Spleen (tissue), 11 donors: ENCODE measurements around the gene ZNF324B. TPM values are rescaled to one million over a fixed set of nuclear protein-coding genes. Genes with fewer than 3 reads are reported as not detected.

Source experiments
- DNase-seq: peaks from one replicate; pipeline ENCODE4 v3.0.0-alpha.2; 2020
- H3K27ac ChIP-seq, 8 donors: fragments of 200-600 bp; sonication (generic) in 7 of 8; 1 replicate in 4 of 8; 2 replicates in 4 of 8; pipeline versions ENCODE4 v1.5.0 to v1.8.0; 2016 to 2021; ENCODE audit warnings: inconsistent platforms in 4 of 8, mild to moderate bottlenecking in 4 of 8, moderate library complexity in 1 of 8
- H3K27me3 ChIP-seq, 7 donors: fragments of 200-600 bp; sonication (generic) in 6 of 7; replicated peaks in 1 of 7; 1 replicate in 4 of 7; 2 replicates in 3 of 7; pipeline versions ENCODE4 v1.5.0 to v1.8.0; 2016 to 2021; ENCODE audit warnings: inconsistent platforms in 3 of 7, mild to moderate bottlenecking in 1 of 7
- H3K36me3 ChIP-seq, 6 donors: fragments of 200-600 bp; sonication (generic) in 5 of 6; 1 replicate in 4 of 6; 2 replicates in 2 of 6; pipeline versions ENCODE4 v1.5.0 to v1.8.0; 2016 to 2021; ENCODE audit warnings: inconsistent platforms in 2 of 6
- H3K4me1 ChIP-seq, 6 donors: fragments of 200-600 bp; sonication (generic) in 5 of 6; 1 replicate in 3 of 6; 2 replicates in 3 of 6; pipeline versions ENCODE4 v1.5.0 to v1.8.0; 2016 to 2021; ENCODE audit warnings: inconsistent platforms in 3 of 6
- H3K4me3 ChIP-seq, 8 donors: fragments of 200-600 bp; sonication (generic) in 7 of 8; 1 replicate in 4 of 8; 2 replicates in 4 of 8; pipeline versions ENCODE4 v1.5.0 to v1.8.0; 2016 to 2021; ENCODE audit warnings: inconsistent platforms in 4 of 8, mild to moderate bottlenecking in 4 of 8, moderate library complexity in 2 of 8
- H3K9me3 ChIP-seq, 8 donors: fragments of 200-600 bp; sonication (generic) in 7 of 8; 1 replicate in 4 of 8; 2 replicates in 4 of 8; pipeline versions ENCODE4 v1.5.0 to v1.8.0; 2016 to 2021; ENCODE audit warnings: inconsistent platforms in 4 of 8
- CTCF ChIP-seq, 11 experiments: fragments of 200-600 bp in 7 of 11; fragments of 450-650 bp in 4 of 11; sonication (generic) in 4 of 11; IDR thresholded peaks in 8 of 11; conservative IDR thresholded peaks in 3 of 11; 1 replicate in 7 of 11; 2 replicates in 4 of 11; pipeline versions ENCODE4 v1.4.0 to v1.8.0; 2016 to 2021; ENCODE audit warnings: antibody characterized with exemption in 11 of 11, inconsistent platforms in 4 of 11, mild to moderate bottlenecking in 1 of 11
- POLR2A ChIP-seq, 3 donors: fragments of 450-650 bp; IDR thresholded peaks; one replicate each; pipeline ENCODE4 v1.5.1; 2017; ENCODE audit warnings: antibody characterized with exemption in 3 of 3, mild to moderate bottlenecking in 1 of 3
- POLR2AphosphoS5 ChIP-seq, 3 donors: sonication (generic); formaldehyde crosslinking; IDR thresholded peaks; one replicate each; pipeline ENCODE4 v1.5.1; 2017; ENCODE audit warnings: antibody characterized with exemption in 3 of 3
- WGBS, 5 donors: extraction: QIAGEN DNeasy Blood & Tissue Kit in 3 of 5; methylation state at CpG; one replicate each; pipeline versions ENCODE4 v1.1.5 to v1.1.7; 2013 to 2018; 5-methylcytosine and 5-hydroxymethylcytosine counted together
- intact Hi-C: fragments of 100-400 bp; cut with DNase I; formaldehyde crosslinking; loops from one replicate; pipeline ENCODE4 v1.15.0; 2023; ENCODE audit warnings: low total_unique reads
- polyA plus RNA-seq, 3 donors: library from polyadenylated mRNA; stranded (reverse); fragments of 200-250 nt; gene quantifications; one replicate each; pipeline ENCODE4 v1.2.1, GENCODE V29; 2013
- small RNA-seq, 4 donors: library from RNA; depleted of rRNA; stranded (forward); fragments of <200 nt; gene quantifications; one replicate each; pipeline ENCODE3, GENCODE V24; 2016
- total RNA-seq, 7 donors: library from RNA; depleted of rRNA in 3 of 7; stranded (reverse); fragments of >200 nt in 3 of 7; fragmentation: NEBNext Ultra II Directional in 4 of 7; extraction: Animal tissue kit (Norgen Biotek cat#: 25700) in 4 of 7; gene quantifications; one replicate each; pipeline versions ENCODE4 v1.1.0 to v1.2.1, GENCODE V29; 2016 to 2021
- donor health status: healthy with polysubstance abuse.
- donor health status: DM: no; HTN: no; CAD: no; lungs with moderate emphysema.
- donor health status: DM: no; HTN: no; CAD: no.
- donor health status: Bipolar disorder and iron deficiency.
- donor health status: healthy.
- donor health status: DM: no; HTN: no; CAD: no.
- donor health status: DM: yes; HTN: yes; CAD: no.

ZNF324B gene
- total and polyA plus RNA-seq, 10 donors: 0.98 to 12.5 (median 7.8) TPM

DNA sequence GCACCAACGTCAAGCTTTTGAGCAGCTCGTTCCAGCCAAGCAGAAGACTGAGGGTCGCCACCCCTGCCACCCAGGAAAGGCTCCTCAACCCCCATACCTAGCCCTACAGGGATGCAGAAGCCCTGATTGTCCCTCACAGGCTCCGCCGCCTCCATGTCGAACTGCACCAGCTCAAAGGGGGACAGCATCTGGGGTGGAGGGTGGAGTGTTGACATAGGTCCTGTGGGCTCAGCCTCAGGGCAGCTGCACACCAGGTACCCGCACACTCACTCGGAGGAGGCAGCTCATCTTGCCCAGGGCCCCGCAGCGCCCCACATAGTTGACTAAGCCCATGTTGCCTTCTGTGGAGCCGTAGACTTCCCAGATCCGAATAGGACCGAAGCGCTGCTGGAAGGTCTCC lies 48.8 kb downstream of the ZNF324B start:
- peaks cover 0 to 20% (median 6%) of the 10 kb centered on the region in 8 donors for H3K9me3 ChIP-seq
- no peak for DNase-seq
- intact Hi-C loops: no loop called here
- TF ChIP-seq POLR2AphosphoS5 (IDR thresholded peaks at IDR 0.05) (no peak), CTCF (IDR thresholded peaks at IDR 0.05 in 8 of 11, conservative IDR thresholded peaks at IDR 0.05 in 3 of 11) (no peak), POLR2A (IDR thresholded peaks at IDR 0.05) (no peak)
- no peaks in the 10 kb centered on the region for H3K36me3 ChIP-seq
- H3K4me3 ChIP-seq: peak overlapping the region in 3 of 8 donors; percentile 50 to 75 (median 54)
- peak overlapping the region in 3 of 8 donors; percentile 87 to 89 (median 87) for H3K27ac ChIP-seq
- peaks cover 9 to 29% (median 17%) of the 10 kb centered on the region in 6 donors for H3K4me1 ChIP-seq
- H3K27me3 ChIP-seq: no peaks in the 10 kb centered on the region
- 93 to 97% (median 96%) methylated on average over 8 to 14 of the region's 14 CpGs for WGBS, 5 donors

Small RNA genes within 50 kb of the gene (small RNA-seq; reads per million reads assigned to genes)
- 0 reads per million in 4 donors for gene RN7SL693P
- 0 reads per million in 4 donors for gene RNU6-1337P

Other genes starting within 250 kb of the ZNF324B start
- 10 to 100 TPM; 31.4 to 58.5 (median 39.0) TPM for gene ZNF544, start 222.7 kb upstream of the ZNF324B start, total RNA-seq
- gene ZNF544, start 222.7 kb upstream of the ZNF324B start, polyA plus RNA-seq: 10 to 100 TPM; 12.5 to 24.8 (median 20.2) TPM
- 10 to 100 TPM in 2 of 7 donors, 1 to 10 TPM in 5; 6.6 to 10.7 (median 8.5) TPM for gene ZNF8, start 172.7 kb upstream of the ZNF324B start, total RNA-seq
- 1 to 10 TPM in 1 of 3 donors, under 1 TPM in 2; 0.91 to 1.8 (median 0.91) TPM for gene ZNF8, start 172.7 kb upstream of the ZNF324B start, polyA plus RNA-seq
- 10 to 100 TPM; 35.0 to 62.5 (median 44.7) TPM for gene ERVK3-1, start 146.2 kb upstream of the ZNF324B start, total RNA-seq
- gene ERVK3-1, start 146.2 kb upstream of the ZNF324B start, polyA plus RNA-seq: 10 to 100 TPM; 34.0 to 48.8 (median 39.1) TPM
- gene ZSCAN22, start 124.6 kb upstream of the ZNF324B start, total RNA-seq: 1 to 10 TPM; 2.7 to 3.9 (median 3.0) TPM
- gene ZSCAN22, start 124.6 kb upstream of the ZNF324B start, polyA plus RNA-seq: under 1 TPM; 0.48 to 0.86 (median 0.55) TPM
- 10 to 100 TPM; 10.8 to 49.9 (median 14.2) TPM for gene A1BG, start 98.1 kb upstream of the ZNF324B start, total RNA-seq
- 10 to 100 TPM; 39.4 to 76.5 (median 73.8) TPM for gene A1BG, start 98.1 kb upstream of the ZNF324B start, polyA plus RNA-seq
- 1 to 10 TPM in 5 of 7 donors, under 1 TPM in 2; 0.44 to 3.0 (median 1.3) TPM for gene ZNF497, start 88.9 kb upstream of the ZNF324B start, total RNA-seq
- gene ZNF497, start 88.9 kb upstream of the ZNF324B start, polyA plus RNA-seq: under 1 TPM; 0.59 to 0.74 (median 0.61) TPM
- gene ZNF837, start 70.6 kb upstream of the ZNF324B start, total RNA-seq: 1 to 10 TPM; 2.2 to 6.1 (median 3.2) TPM
- 1 to 10 TPM; 3.2 to 4.4 (median 3.2) TPM for gene ZNF837, start 70.6 kb upstream of the ZNF324B start, polyA plus RNA-seq
- 1,000 to 10,000 TPM in 4 of 7 donors, 100 to 1,000 TPM in 3; 712 to 1,400 (median 1,083) TPM for gene RPS5, start 64.4 kb upstream of the ZNF324B start, total RNA-seq
- gene RPS5, start 64.4 kb upstream of the ZNF324B start, polyA plus RNA-seq: 1,000 to 10,000 TPM; 1,850 to 2,466 (median 2,373) TPM
- gene RNF225, start 56.0 kb upstream of the ZNF324B start, total RNA-seq: not detected
- gene RNF225, start 56.0 kb upstream of the ZNF324B start, polyA plus RNA-seq: not detected
- gene ZNF584, start 43.0 kb upstream of the ZNF324B start, total RNA-seq: 10 to 100 TPM in 3 of 7 donors, 1 to 10 TPM in 4; 6.7 to 11.2 (median 9.4) TPM
- 1 to 10 TPM; 2.3 to 3.4 (median 2.5) TPM for gene ZNF584, start 43.0 kb upstream of the ZNF324B start, polyA plus RNA-seq
- gene ZNF132, start 11.5 kb upstream of the ZNF324B start, total RNA-seq: 10 to 100 TPM in 2 of 7 donors, 1 to 10 TPM in 5; 4.2 to 10.9 (median 6.6) TPM
- gene ZNF132, start 11.5 kb upstream of the ZNF324B start, polyA plus RNA-seq: 1 to 10 TPM in 2 of 3 donors, under 1 TPM in 1; 0.96 to 1.1 (median 1.0) TPM
- 10 to 100 TPM; 11.0 to 19.8 (median 14.2) TPM for gene ZNF324, start 15.5 kb downstream of the ZNF324B start, total RNA-seq
- gene ZNF324, start 15.5 kb downstream of the ZNF324B start, polyA plus RNA-seq: 1 to 10 TPM; 1.5 to 4.6 (median 2.1) TPM
- gene ZNF446, start 24.7 kb downstream of the ZNF324B start, total RNA-seq: 10 to 100 TPM in 6 of 7 donors, 1 to 10 TPM in 1; 9.8 to 18.8 (median 11.3) TPM
- 10 to 100 TPM in 2 of 3 donors, 1 to 10 TPM in 1; 7.1 to 13.2 (median 12.6) TPM for gene ZNF446, start 24.7 kb downstream of the ZNF324B start, polyA plus RNA-seq
- gene SLC27A5, start 60.4 kb downstream of the ZNF324B start, total RNA-seq: 10 to 100 TPM in 1 of 7 donors, 1 to 10 TPM in 6; 6.0 to 12.3 (median 7.2) TPM
- gene SLC27A5, start 60.4 kb downstream of the ZNF324B start, polyA plus RNA-seq: 10 to 100 TPM; 14.0 to 26.8 (median 14.9) TPM
- 10 to 100 TPM; 11.1 to 16.0 (median 13.0) TPM for gene ZBTB45, start 68.2 kb downstream of the ZNF324B start, total RNA-seq
- gene ZBTB45, start 68.2 kb downstream of the ZNF324B start, polyA plus RNA-seq: 1 to 10 TPM; 4.0 to 8.8 (median 4.4) TPM
- gene TRIM28, start 92.4 kb downstream of the ZNF324B start, total RNA-seq: 100 to 1,000 TPM; 216 to 294 (median 232) TPM
- gene TRIM28, start 92.4 kb downstream of the ZNF324B start, polyA plus RNA-seq: 100 to 1,000 TPM; 181 to 233 (median 183) TPM
- gene CHMP2A, start 103.5 kb downstream of the ZNF324B start, total RNA-seq: 100 to 1,000 TPM in 3 of 7 donors, 10 to 100 TPM in 4; 79.9 to 115 (median 89.9) TPM
- gene CHMP2A, start 103.5 kb downstream of the ZNF324B start, polyA plus RNA-seq: 100 to 1,000 TPM; 112 to 124 (median 121) TPM
- 10 to 100 TPM; 19.1 to 66.9 (median 44.0) TPM for gene UBE2M, start 107.0 kb downstream of the ZNF324B start, total RNA-seq
- gene UBE2M, start 107.0 kb downstream of the ZNF324B start, polyA plus RNA-seq: 10 to 100 TPM; 33.2 to 47.3 (median 36.9) TPM
- gene MZF1, start 121.7 kb downstream of the ZNF324B start, total RNA-seq: 10 to 100 TPM; 27.7 to 41.6 (median 35.7) TPM
- 10 to 100 TPM; 13.2 to 23.0 (median 20.6) TPM for gene MZF1, start 121.7 kb downstream of the ZNF324B start, polyA plus RNA-seq